Naive thymus-derived CD4-positive, alpha-beta T cell (primary cell): Measurements from ENCODE around the gene MRE11. TPM values are rescaled to one million over a fixed set of nuclear protein-coding genes. Genes with fewer than 3 reads are reported as not detected.
"Not testable (repeated sequence)": the region's sequence is repeated elsewhere in the genome, so short reads cannot be mapped to it uniquely, and the experiment has no call there.

Experiments
- ATAC-seq: fragments of 150-1000 bp; cut with Tn5 transposase; 2 replicates; pipeline ENCODE4 v1.10.0; 2021; ENCODE audit warnings: mild to moderate bottlenecking, moderate library complexity
- CTCF ChIA-PET: fragments of 350-600 bp; sonication (Branson Sonifier 250); formaldehyde crosslinking; loops from one replicate; lab custom pipeline; 2021; ENCODE audit warnings: antibody characterized with exemption; lab: Charles Lee
- POLR2A ChIA-PET: fragments of 350-600 bp; sonication (Branson Sonifier 250); formaldehyde crosslinking; loops from one replicate; lab custom pipeline; 2021; ENCODE audit warnings: antibody characterized with exemption, inconsistent platforms; lab: Charles Lee
- DNase-seq, 9 donors: peaks; one replicate each; pipeline versions ENCODE4 v3.0.0 to v3.0.0-alpha.2; 2020 to 2022; ENCODE audit warnings: mixed read lengths in 1 of 9
- H3K27ac ChIP-seq: one replicate; pipeline ENCODE4 v1.7.0; 2013; ENCODE audit warnings: mild to moderate bottlenecking, low read depth, low read length, moderate library complexity
- H3K27me3 ChIP-seq, 2 donors: one replicate each; pipeline ENCODE4 v1.7.0; 2013; ENCODE audit warnings: low read length in 2 of 2, mild to moderate bottlenecking in 2 of 2, moderate library complexity in 2 of 2; ENCODE audit not compliant: control insufficient read depth in 2 of 2, insufficient read depth in 2 of 2
- H3K36me3 ChIP-seq, 3 experiments: 1 replicate in 2 of 3; 2 replicates in 1 of 3; pipeline ENCODE4 v1.7.0; 2013; ENCODE audit warnings: low read length in 3 of 3, mild to moderate bottlenecking in 3 of 3, moderate library complexity in 1 of 3; ENCODE audit not compliant: insufficient read depth in 3 of 3, control insufficient read depth in 2 of 3
- H3K4me1 ChIP-seq, 2 donors: one replicate each; pipeline ENCODE4 v1.7.0; 2013; ENCODE audit warnings: low read length in 2 of 2, mild to moderate bottlenecking in 2 of 2, moderate library complexity in 1 of 2; ENCODE audit not compliant: control insufficient read depth in 2 of 2, insufficient read depth in 2 of 2
- H3K4me3 ChIP-seq: 2 replicates; pipeline ENCODE4 v1.7.0; 2013; ENCODE audit warnings: mild to moderate bottlenecking, low read length
- H3K9me3 ChIP-seq, 3 experiments: 1 replicate in 2 of 3; 2 replicates in 1 of 3; pipeline ENCODE4 v1.7.0; 2013; ENCODE audit warnings: low read length in 3 of 3; ENCODE audit not compliant: control insufficient read depth in 2 of 3
- H3K27ac Mint-ChIP-seq, 9 donors: one replicate each; pipeline ENCODE4 v1.8.0; 2020 to 2022; ENCODE audit warnings: mixed read lengths in 9 of 9, mild to moderate bottlenecking in 8 of 9, moderate library complexity in 5 of 9, inconsistent platforms in 2 of 9
- H3K27me3 Mint-ChIP-seq, 5 donors: one replicate each; pipeline ENCODE4 v1.8.0; 2021 to 2022; ENCODE audit warnings: mixed read lengths in 5 of 5, mild to moderate bottlenecking in 1 of 5
- H3K36me3 Mint-ChIP-seq, 5 donors: one replicate each; pipeline ENCODE4 v1.8.0; 2020 to 2022; ENCODE audit warnings: mixed read lengths in 5 of 5, mild to moderate bottlenecking in 3 of 5, inconsistent platforms in 1 of 5
- H3K4me1 Mint-ChIP-seq, 7 donors: one replicate each; pipeline ENCODE4 v1.8.0; 2020 to 2022; ENCODE audit warnings: mixed read lengths in 7 of 7, mild to moderate bottlenecking in 3 of 7, inconsistent platforms in 1 of 7
- H3K4me3 Mint-ChIP-seq, 10 donors: one replicate each; pipeline ENCODE4 v1.8.0; 2020 to 2022; ENCODE audit warnings: mild to moderate bottlenecking in 10 of 10, mixed read lengths in 10 of 10, moderate library complexity in 6 of 10, inconsistent platforms in 2 of 10
- H3K9me3 Mint-ChIP-seq, 11 donors: one replicate each; pipeline ENCODE4 v1.8.0; 2020 to 2022; ENCODE audit warnings: mixed read lengths in 11 of 11, mild to moderate bottlenecking in 4 of 11, inconsistent platforms in 1 of 11, moderate library complexity in 1 of 11
- intact Hi-C, 2 donors: fragments of 100-400 bp; cut with micrococcal nuclease; formaldehyde crosslinking; loops; one replicate each; pipeline ENCODE4 v1.15.1; 2023
- polyA plus RNA-seq, 2 donors: library from polyadenylated mRNA; unstranded; fragments of 300-500 nt; fragmentation: Illumina TruSeq; gene quantifications; one replicate each; pipeline ENCODE4 v1.2.3, GENCODE V29; 2021
- total RNA-seq, 6 experiments: library from RNA in 5 of 6; stranded (reverse) in 5 of 6; gene quantifications; 1 replicate in 5 of 6; 2 replicates in 1 of 6; pipeline ENCODE4 v1.2.3 and lab custom pipeline; 2021 to 2026

Gene MRE11
- total and polyA plus RNA-seq, 7 experiments from 2014 or later: 11.8 to 45.5 (median 28.0) TPM

DNA sequence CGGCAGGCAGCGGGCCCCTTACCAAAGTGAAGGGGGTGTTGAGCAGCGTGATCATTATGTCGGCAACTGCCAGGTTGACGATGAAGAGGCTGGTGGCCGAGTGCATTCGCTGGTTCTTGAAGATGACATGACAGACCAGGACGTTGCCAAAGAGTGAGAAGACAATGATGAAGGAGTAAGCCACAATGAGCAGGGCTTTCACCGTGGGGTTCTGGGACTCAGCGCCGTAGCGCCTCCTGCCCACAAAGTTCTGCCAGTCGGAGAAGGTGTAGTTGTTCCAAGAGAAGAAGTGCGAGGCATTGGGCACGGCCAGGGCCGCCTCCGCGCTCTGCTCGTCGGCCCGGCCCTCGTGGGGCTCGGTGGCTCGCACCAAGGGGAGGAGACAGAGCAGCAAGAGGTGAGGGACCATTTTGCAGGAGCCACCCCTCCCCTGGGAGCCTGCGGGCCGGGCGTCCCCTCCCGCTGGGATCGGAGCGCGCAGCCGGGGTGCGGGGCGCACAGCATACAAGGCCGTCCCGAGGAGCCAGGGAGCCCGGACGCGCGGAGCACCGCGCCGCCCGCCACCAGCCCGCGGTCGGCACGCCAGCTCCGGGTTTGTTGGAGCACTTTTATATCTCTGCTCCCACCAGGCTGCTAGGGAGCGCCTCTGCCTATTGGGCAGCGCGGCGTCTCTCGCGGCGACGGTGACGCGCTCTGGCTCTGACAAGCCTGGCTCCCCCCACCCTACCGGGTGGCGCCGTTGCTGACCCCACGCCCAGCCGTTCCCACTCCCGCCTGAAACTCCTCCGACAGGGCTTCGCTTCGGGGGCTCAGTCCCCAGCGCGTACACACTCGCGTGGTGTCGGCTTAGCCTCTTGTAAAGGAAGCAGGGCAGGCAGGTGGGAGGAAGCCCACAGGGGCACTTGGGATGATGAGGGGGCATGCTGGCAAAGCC is 92.5 kb downstream of the MRE11 start, which contains the start of gene GPR83:
GPR83 (minus strand) TSS at position 581 of the 934 bp plus-strand sequence; CDS start at position 409, 172 bp downstream.
- peaks cover 42 to 56% (median 50%) of the 10 kb centered on the region in 5 donors for H3K27me3 Mint-ChIP-seq
- ATAC-seq (no peak), DNase-seq (no peak)
- peaks cover 0 to 10% (median 0%) of the 10 kb centered on the region in 3 experiments for H3K9me3 ChIP-seq
- no peaks in the 10 kb centered on the region for H3K36me3 ChIP-seq
- intact Hi-C loops: no loop called here
- ChIA-PET CTCF (no interaction called here), POLR2A (no interaction called here)
- no peaks in the 10 kb centered on the region for H3K4me1 ChIP-seq
- peaks cover 6 to 14% (median 11%) of the 10 kb centered on the region in 7 donors for H3K4me1 Mint-ChIP-seq
- peak within 1 kb of the TSS in 7 of 10 donors; percentile 12 to 56 (median 36) for H3K4me3 Mint-ChIP-seq
- H3K27ac ChIP-seq: no peak within 1 kb of the TSS
- H3K27me3 ChIP-seq: no peaks in the 10 kb centered on the region
- peak within 1 kb of the TSS in 1 of 9 donors; percentile 4 for H3K27ac Mint-ChIP-seq
- H3K4me3 ChIP-seq: no peak within 1 kb of the TSS
- peaks cover 2 to 12% (median 7%) of the 10 kb centered on the region in 5 donors for H3K36me3 Mint-ChIP-seq
- peaks cover 0 to 56% (median 11%) of the 10 kb centered on the region in 11 donors for H3K9me3 Mint-ChIP-seq

DNA sequence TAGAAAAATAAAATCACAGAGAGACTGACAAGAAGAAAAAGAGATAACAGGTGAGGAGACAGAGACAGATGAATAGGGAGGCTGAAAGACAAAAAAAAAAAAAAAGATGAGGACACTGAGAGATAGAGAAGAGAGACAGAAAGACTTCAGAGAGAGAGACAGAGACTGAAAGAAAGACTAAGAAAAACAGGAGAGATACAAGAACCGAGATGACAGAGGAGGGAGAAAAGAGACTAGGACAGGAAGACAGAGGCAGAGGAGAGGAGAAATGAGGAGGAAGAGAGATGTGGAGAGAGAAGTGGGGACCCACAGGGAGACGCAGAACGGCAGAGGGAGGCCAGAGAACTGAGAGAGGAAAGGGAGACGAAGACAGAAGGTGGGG is 93.2 kb downstream of the MRE11 start:
- no peaks in the 10 kb centered on the region for H3K36me3 ChIP-seq
- Mint-ChIP-seq H3K4me3 (peak overlapping the region in 7 of 10 donors; percentile 12 to 56 (median 36)), H3K27me3 (peaks cover 42 to 56% (median 53%) of the 10 kb centered on the region in 5 donors), H3K27ac (peak overlapping the region in 1 of 9 donors; percentile 4), H3K4me1 (peaks cover 6 to 14% (median 11%) of the 10 kb centered on the region in 7 donors), H3K9me3 (peaks cover 0 to 51% (median 7%) of the 10 kb centered on the region in 11 donors), H3K36me3 (peaks cover 0 to 12% (median 7%) of the 10 kb centered on the region in 5 donors)
- H3K9me3 ChIP-seq: peaks cover 0 to 4% (median 0%) of the 10 kb centered on the region in 3 experiments
- DNase-seq (no peak), ATAC-seq (no peak)
- no peaks in the 10 kb centered on the region for H3K27me3 ChIP-seq
- POLR2A ChIA-PET: no interaction called here
- H3K4me1 ChIP-seq: no peaks in the 10 kb centered on the region
- no peak overlapping the region for H3K27ac ChIP-seq
- H3K4me3 ChIP-seq: no peak overlapping the region
- intact Hi-C loops: no loop called here
- CTCF ChIA-PET: no interaction called here

DNA sequence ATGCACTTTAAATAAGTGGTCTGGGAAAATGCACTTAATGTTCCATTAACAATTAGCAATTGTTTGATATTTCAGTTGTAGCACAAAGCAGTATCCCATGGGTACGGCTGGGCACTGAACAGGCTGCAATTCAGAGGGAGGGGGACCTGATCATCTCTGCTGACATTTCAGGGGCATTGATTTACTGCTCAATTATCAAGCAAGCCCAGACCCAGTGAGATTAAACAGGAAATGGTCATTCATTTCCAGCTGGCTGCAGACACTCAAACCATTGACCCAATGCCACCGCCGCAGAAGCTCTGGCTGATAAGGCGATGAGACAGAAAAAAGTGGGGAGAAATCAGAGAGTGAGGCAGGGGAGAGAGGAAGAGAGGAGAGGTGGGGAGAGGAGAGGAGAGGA is 93.6 kb downstream of the MRE11 start:
- ATAC-seq (no peak), DNase-seq (no peak)
- Mint-ChIP-seq H3K27me3 (peaks cover 42 to 56% (median 54%) of the 10 kb centered on the region in 5 donors), H3K4me1 (peaks cover 6 to 14% (median 11%) of the 10 kb centered on the region in 7 donors), H3K9me3 (peaks cover 0 to 47% (median 7%) of the 10 kb centered on the region in 11 donors), H3K27ac (no peak overlapping the region), H3K36me3 (peaks cover 0 to 12% (median 7%) of the 10 kb centered on the region in 5 donors), H3K4me3 (peak overlapping the region in 2 of 10 donors; percentile 36 to 56)
- ChIA-PET CTCF (no interaction called here), POLR2A (no interaction called here)
- Histone ChIP-seq H3K4me3 (no peak overlapping the region), H3K27me3 (no peaks in the 10 kb centered on the region), H3K36me3 (no peaks in the 10 kb centered on the region), H3K4me1 (no peaks in the 10 kb centered on the region), H3K9me3 (no peaks in the 10 kb centered on the region), H3K27ac (no peak overlapping the region)
- intact Hi-C loops: no loop called here

DNA sequence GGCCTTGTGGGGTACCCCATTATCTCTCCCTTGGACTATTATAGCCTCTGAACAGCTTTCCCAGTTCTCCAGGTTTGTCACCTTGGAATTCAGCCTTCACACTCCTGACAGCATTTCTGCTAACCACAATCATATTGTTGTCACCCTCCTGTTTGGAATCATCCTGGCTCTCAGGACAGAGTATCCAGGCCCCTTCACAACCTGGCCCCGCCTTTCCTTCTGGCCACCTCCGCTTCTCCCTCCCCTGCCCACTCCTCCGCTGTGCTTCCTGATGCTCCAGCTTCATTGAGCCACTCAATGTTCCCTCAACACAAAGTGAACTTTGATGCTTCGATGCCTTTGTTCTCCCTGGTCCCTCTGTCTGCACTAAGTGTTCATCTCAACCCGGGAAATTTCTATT is 95.5 kb downstream of the MRE11 start:
- intact Hi-C loops: no loop called here
- ATAC-seq (no peak), DNase-seq (no peak)
- Histone ChIP-seq H3K27ac (no peak overlapping the region), H3K9me3 (no peaks in the 10 kb centered on the region), H3K36me3 (no peaks in the 10 kb centered on the region), H3K27me3 (no peaks in the 10 kb centered on the region), H3K4me1 (no peaks in the 10 kb centered on the region), H3K4me3 (no peak overlapping the region)
- Mint-ChIP-seq H3K36me3 (peaks cover 0 to 12% (median 7%) of the 10 kb centered on the region in 5 donors), H3K27ac (no peak overlapping the region), H3K4me1 (peaks cover 6 to 14% (median 11%) of the 10 kb centered on the region in 7 donors), H3K4me3 (no peak overlapping the region), H3K9me3 (peaks cover 0 to 33% (median 7%) of the 10 kb centered on the region in 11 donors), H3K27me3 (peaks cover 39 to 58% (median 55%) of the 10 kb centered on the region in 5 donors)
- ChIA-PET POLR2A (no interaction called here), CTCF (no interaction called here)

DNA sequence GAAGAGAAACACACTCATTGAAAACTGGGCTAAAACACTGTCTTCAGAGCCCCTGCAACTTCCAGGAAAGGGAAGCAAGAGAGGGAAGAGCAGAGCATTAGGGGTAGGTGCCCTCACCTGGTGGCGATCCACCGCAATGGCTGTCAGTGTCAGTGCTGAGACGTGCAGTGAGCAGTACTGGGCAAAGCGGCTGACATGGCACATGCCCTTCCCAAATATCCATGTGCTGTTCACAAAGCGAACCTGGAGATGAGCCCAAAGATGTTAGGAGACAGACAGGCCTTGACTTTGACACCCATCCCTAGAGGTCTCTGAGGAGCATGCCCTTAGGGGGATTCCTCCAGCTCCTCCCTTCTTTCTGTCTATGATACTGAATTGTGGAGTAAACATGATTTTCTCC is 97.4 kb downstream of the MRE11 start:
- H3K4me1 ChIP-seq: no peaks in the 10 kb centered on the region
- no peak for DNase-seq
- H3K9me3 Mint-ChIP-seq: peaks cover 0 to 27% (median 7%) of the 10 kb centered on the region in 11 donors
- peaks cover 26 to 49% (median 43%) of the 10 kb centered on the region in 5 donors for H3K27me3 Mint-ChIP-seq
- H3K27ac ChIP-seq: no peak overlapping the region
- no peak for ATAC-seq
- H3K36me3 ChIP-seq: no peaks in the 10 kb centered on the region
- H3K27me3 ChIP-seq: no peaks in the 10 kb centered on the region
- no peak overlapping the region for H3K4me3 ChIP-seq
- peaks cover 0 to 9% (median 7%) of the 10 kb centered on the region in 5 donors for H3K36me3 Mint-ChIP-seq
- no peak overlapping the region for H3K4me3 Mint-ChIP-seq
- ChIA-PET POLR2A (no interaction called here), CTCF (no interaction called here)
- H3K27ac Mint-ChIP-seq: no peak overlapping the region
- intact Hi-C loops: no loop called here
- H3K4me1 Mint-ChIP-seq: peaks cover 6 to 14% (median 11%) of the 10 kb centered on the region in 7 donors
- H3K9me3 ChIP-seq: no peaks in the 10 kb centered on the region

DNA sequence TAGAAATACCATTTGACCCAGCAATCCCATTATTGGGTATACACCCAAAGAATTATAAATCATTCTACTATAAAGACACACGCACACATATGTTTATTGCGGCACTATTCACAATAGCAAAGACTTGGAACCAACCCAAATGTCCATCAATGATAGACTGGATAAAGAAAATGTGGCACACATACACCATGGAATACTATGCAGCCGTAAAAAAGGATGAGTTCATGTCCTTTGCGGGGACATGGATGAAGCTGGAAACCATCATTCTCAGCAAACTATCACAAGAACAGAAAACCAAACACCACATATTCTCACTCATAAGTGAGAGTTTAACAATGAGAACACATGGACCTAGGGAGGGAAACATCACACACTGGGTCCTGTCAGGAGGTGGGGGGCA is 101.7 kb downstream of the MRE11 start:
- H3K4me1 Mint-ChIP-seq, H3K27ac ChIP-seq, H3K27ac Mint-ChIP-seq, ATAC-seq, H3K36me3 Mint-ChIP-seq, H3K27me3 Mint-ChIP-seq, H3K9me3 ChIP-seq, POLR2A ChIA-PET, H3K27me3 ChIP-seq, H3K4me3 ChIP-seq, CTCF ChIA-PET, H3K36me3 ChIP-seq, H3K4me1 ChIP-seq, DNase-seq, intact Hi-C loops, H3K4me3 Mint-ChIP-seq: not testable (repeated sequence)
- H3K9me3 Mint-ChIP-seq: peaks cover 0 to 11% (median 0%) of the 10 kb centered on the region in 11 donors
